Activated CD4-positive, alpha-beta T cell treated with anti-CD3 and anti-CD28 coated beads, Interleukin-2, amount 10 ng/mL, durations not matched to agents 7 days and 5 days (primary cell): Measurements from ENCODE around the gene FGD1. TPM values are rescaled to one million over a fixed set of nuclear protein-coding genes. Genes with fewer than 3 reads are reported as not detected.
"Not testable (repeated sequence)": the region's sequence is repeated elsewhere in the genome, so short reads cannot be mapped to it uniquely, and the experiment has no call there.

Experiments used
- CTCF ChIA-PET: fragments of 350-600 bp; sonication (Branson Sonifier 250); formaldehyde crosslinking; loops from one replicate; lab custom pipeline; 2021; ENCODE audit warnings: antibody characterized with exemption; lab: Charles Lee
- POLR2A ChIA-PET: fragments of 350-600 bp; sonication (Branson Sonifier 250); formaldehyde crosslinking; loops from one replicate; lab custom pipeline; 2021; ENCODE audit warnings: antibody characterized with exemption; lab: Charles Lee
- DNase-seq: peaks from one replicate; pipeline ENCODE4 v3.0.0-alpha.2; 2020
- H3K27ac Mint-ChIP-seq: one replicate; pipeline ENCODE4 v1.8.0; 2021; ENCODE audit warnings: mild to moderate bottlenecking, moderate library complexity, mixed read lengths
- H3K27me3 Mint-ChIP-seq: one replicate; pipeline ENCODE4 v1.8.0; 2021; ENCODE audit warnings: mixed read lengths
- H3K36me3 Mint-ChIP-seq: one replicate; pipeline ENCODE4 v1.8.0; 2021; ENCODE audit warnings: low read depth, mixed read lengths
- H3K4me1 Mint-ChIP-seq: one replicate; pipeline ENCODE4 v1.8.0; 2021; ENCODE audit warnings: mixed read lengths
- H3K4me3 Mint-ChIP-seq: one replicate; pipeline ENCODE4 v1.8.0; 2021; ENCODE audit warnings: mild to moderate bottlenecking, moderate library complexity, mixed read lengths
- H3K9me3 Mint-ChIP-seq: one replicate; pipeline ENCODE4 v1.8.0; 2021; ENCODE audit warnings: mixed read lengths
- total RNA-seq, 2 experiments: library from RNA; stranded (reverse); gene quantifications; one replicate each; pipeline ENCODE4 v1.2.3, GENCODE V29; 2021

Gene FGD1
- total RNA-seq, result under 1 TPM; 0.05 to 0.06 TPM

DNA sequence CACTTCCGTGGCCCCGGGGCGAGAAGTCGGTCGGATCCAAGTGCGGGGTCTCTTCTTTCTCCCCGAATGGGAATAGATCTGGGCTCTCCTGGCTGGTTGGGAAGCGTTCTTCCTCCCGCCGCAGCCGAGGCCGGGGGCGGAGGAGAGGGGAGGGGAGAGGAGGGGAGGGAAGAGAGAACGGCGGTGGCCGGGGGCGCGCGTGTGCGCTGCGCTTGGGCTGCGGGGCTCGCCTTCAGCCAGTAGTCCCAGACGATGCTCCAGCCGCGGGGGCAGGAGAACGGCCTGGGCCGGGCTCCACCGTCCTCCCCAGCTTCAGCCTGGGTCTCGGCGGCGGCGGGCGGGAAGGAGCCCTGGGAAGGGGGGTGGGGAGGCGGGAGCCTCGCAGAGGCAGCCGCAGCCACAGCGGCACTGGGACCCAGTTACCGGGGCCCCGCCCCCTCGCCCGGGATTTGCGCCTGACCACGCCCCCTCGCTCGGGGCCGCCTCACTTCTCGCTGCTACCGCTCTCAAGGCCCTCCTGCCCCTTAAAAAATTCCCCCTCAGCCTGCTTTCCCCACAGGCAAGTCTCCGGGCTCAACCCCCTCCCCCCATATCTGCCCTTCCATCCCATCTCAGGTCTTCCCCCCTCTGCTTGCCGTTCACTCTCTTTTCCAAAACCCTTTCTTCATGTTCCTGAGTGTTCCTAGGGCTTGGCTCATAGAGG lies at the start of gene FGD1:
Gene FGD1, minus strand, starts transcription at position 421 of the 703 bp plus-strand sequence. CDS start 802 bp downstream, outside the sequence.
- H3K36me3 Mint-ChIP-seq, result peaks cover 3% of the 10 kb centered on the region
- H3K4me1 Mint-ChIP-seq, result peaks cover 6% of the 10 kb centered on the region
- ChIA-PET POLR2A (no interaction called here), CTCF (no interaction called here)
- peak; percentile 8 for DNase-seq
- peaks cover 35% of the 10 kb centered on the region for H3K27me3 Mint-ChIP-seq
- no peak within 1 kb of the TSS for H3K27ac Mint-ChIP-seq
- H3K9me3 Mint-ChIP-seq, result no peaks in the 10 kb centered on the region
- H3K4me3 Mint-ChIP-seq, result peak within 1 kb of the TSS; percentile 51

DNA sequence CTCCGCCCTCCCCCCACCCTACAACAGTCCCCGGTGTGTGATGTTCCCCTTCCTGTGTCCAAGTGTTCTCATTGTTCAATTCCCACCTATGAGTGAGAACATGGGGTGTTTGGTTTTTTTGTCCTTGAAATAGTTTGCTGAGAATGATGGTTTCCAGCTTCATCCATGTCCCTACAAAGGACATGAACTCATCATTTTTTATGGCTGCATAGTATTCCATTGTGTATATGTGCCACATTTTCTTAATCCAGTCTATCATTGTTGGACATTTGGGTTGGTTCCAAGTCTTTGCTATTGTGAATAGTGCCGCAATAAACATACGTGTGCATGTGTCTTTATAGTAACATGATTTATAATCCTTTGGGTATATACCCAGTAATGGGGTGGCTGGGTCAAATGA lies 46.2 kb upstream of the FGD1 start:
- H3K4me3 Mint-ChIP-seq, DNase-seq, H3K27ac Mint-ChIP-seq, H3K4me1 Mint-ChIP-seq, H3K9me3 Mint-ChIP-seq, POLR2A ChIA-PET, H3K27me3 Mint-ChIP-seq: not testable (repeated sequence)
- CTCF ChIA-PET, result interaction anchor here (1.6 kb wide), 1 partner anchor 13 kb away, joined by 4 read pairs; the partner anchor contains the start of gene GNL3L
- peaks cover 34% of the 10 kb centered on the region for H3K36me3 Mint-ChIP-seq

DNA sequence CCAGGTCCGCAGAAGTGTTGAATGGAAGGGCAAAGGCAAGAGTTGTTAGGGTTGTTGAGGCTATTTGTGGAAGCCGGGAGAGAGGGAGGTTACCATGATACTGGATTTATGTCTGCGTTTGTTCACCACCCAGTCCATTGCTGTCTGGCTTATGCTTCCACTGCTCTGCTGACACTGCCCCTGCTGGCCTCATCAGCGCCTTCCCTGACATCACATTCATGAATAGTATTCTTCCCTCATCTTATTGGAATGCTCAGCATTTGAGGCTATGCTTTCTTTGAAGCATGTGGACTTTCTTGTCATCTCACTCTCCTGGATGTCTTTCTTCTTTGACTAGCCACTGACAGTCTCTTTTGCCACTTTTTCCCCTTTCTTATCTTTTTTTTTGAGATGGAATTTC lies 44.3 kb upstream of the FGD1 start:
- no peak for DNase-seq
- POLR2A ChIA-PET, result no interaction called here
- CTCF ChIA-PET, result no interaction called here
- no peak overlapping the region for H3K4me3 Mint-ChIP-seq
- no peak overlapping the region for H3K27ac Mint-ChIP-seq
- H3K27me3 Mint-ChIP-seq, result no peaks in the 10 kb centered on the region
- peaks cover 1% of the 10 kb centered on the region for H3K4me1 Mint-ChIP-seq
- peaks cover 37% of the 10 kb centered on the region for H3K36me3 Mint-ChIP-seq
- H3K9me3 Mint-ChIP-seq, result no peaks in the 10 kb centered on the region

DNA sequence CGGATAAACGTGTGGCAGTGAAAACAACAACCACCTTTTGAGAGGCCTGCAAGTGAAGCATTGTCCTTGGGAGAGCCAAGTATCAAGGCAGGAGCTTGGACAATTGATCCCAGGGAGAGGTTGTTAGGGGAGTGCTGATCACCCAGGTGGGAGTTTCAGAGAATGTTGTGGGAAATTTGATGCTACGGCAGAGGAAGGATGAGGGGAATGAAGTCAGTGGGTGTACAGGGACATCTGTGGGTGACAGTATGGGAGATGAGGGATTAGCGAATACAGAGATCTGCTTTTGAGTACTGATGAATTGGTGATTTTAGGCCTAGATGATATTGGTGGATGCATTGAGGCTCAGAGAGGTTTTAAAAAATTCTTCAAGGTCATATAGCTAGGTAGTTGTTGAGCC lies 38.2 kb upstream of the FGD1 start:
- H3K36me3 Mint-ChIP-seq, result peaks cover 40% of the 10 kb centered on the region
- H3K27me3 Mint-ChIP-seq, result no peaks in the 10 kb centered on the region
- ChIA-PET CTCF (interaction anchor here (0.5 kb wide), 1 partner anchor 91 kb away, joined by 4 read pairs; no protein-coding TSS in a partner anchor), POLR2A (no interaction called here)
- no peaks in the 10 kb centered on the region for H3K9me3 Mint-ChIP-seq
- no peak for DNase-seq
- peak overlapping the region; percentile 22 for H3K27ac Mint-ChIP-seq
- peaks cover 33% of the 10 kb centered on the region for H3K4me1 Mint-ChIP-seq
- H3K4me3 Mint-ChIP-seq, result no peak overlapping the region

DNA sequence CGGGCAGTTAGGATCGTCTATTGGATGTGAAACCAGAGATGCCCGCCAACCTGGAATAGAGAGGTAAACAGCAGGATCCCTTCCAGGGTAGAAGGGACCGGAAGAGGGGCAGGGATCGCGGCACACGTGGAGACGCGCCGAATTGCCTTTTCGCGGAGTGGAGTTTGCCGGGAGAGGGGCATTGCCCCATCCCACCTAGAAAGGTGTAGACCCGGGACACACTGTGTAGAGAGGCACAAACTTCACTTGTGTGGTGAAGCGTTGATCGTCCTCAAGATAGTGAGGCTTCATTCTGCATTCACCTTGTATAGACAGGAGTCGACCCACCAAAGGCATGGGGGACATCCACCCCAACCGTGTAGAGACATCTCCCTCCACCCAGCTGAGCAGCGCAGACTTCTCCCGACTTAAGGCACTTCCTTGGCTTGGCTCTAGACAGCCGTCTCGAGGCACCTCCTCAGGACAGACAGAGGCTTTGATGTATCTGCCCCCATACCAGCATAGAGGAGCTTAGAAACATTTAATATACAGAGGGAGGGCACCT lies 34.4 kb upstream of the FGD1 start:
- Mint-ChIP-seq H3K4me3 (peak overlapping the region; percentile 93), H3K27ac (peak overlapping the region; percentile 97), H3K9me3 (peaks cover 11% of the 10 kb centered on the region), H3K36me3 (peaks cover 39% of the 10 kb centered on the region), H3K27me3 (no peaks in the 10 kb centered on the region), H3K4me1 (peaks cover 36% of the 10 kb centered on the region)
- ChIA-PET CTCF (interaction anchor here (1.6 kb wide), 1 partner anchor 11 kb away, joined by 4 read pairs; no protein-coding TSS in a partner anchor), POLR2A (no interaction called here)
- DNase-seq, result peak; percentile 8

DNA sequence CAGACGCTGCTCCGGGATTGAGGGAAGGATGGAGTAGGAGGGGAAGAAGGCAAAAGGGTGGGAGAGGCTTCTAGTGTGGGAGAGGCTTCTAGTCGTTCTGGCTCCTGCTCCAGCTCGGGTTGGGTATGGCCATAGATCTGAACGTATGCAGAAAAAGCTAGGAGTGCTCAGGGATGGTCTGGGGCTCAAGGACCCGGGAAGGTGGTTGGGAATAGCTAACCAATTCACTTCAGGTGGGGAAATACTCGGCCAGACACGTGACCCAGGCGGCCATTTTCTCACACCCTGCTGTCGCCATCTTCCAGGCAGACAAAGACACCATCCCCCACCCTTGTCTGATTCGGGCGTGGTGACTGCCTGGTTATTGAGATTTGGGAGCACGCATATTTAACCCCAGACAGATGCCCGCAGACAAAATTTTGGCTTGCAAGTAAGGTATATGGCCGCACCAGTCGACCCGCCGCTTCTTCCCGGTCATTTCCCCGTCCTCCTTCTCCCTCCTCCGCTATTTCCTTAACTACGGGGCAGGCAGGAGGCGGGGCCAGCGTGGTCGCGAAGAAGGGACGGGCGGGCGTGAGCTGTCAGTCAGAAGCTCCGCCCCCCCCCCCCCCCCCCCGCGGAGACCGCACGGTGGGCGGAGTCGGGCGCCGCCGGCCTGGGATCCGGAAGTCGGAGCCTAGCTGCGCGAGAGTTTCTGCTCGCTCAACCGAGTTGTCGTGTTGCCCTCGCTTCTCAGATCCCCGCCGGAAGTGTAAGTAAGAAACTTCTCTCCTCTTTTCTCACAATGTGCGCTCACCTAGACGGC lies 33.7 kb upstream of the FGD1 start, which contains the start of gene GNL3L:
Gene GNL3L, plus strand, starts transcription at position 668 of the 805 bp plus-strand sequence. CDS start 2,348 bp downstream, outside the sequence.
- Mint-ChIP-seq H3K27ac (peak within 1 kb of the TSS; percentile 97), H3K4me3 (peak within 1 kb of the TSS; percentile 93)
- CTCF ChIA-PET, result interaction anchor here (1.6 kb wide), 1 partner anchor 12 kb away, joined by 4 read pairs; no protein-coding TSS in a partner anchor

DNA sequence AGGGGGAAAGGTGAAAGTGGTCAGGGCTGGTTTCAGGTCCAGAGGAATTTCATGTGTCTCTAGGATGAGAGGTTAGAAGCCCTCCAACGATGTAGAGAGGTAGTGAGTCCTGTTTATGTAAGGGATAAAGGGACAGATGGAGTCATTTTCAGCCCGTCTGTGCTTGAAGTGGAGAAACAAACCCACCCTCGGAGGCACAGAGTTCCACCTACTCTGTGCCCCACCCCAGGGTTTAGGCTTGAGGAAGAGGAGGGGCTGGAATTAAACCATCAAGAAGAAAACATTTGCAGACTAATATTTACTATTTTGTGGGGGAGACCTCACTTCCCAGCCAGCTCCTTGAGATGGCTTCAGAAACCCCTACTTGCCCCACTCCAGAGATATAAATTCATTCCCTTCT lies 33.1 kb upstream of the FGD1 start:
- H3K4me3 Mint-ChIP-seq, result peak overlapping the region; percentile 93
- no peak for DNase-seq
- ChIA-PET CTCF (interaction anchor here (1.6 kb wide), 1 partner anchor 12 kb away, joined by 4 read pairs; no protein-coding TSS in a partner anchor), POLR2A (no interaction called here)
- H3K4me1 Mint-ChIP-seq, result peaks cover 28% of the 10 kb centered on the region
- H3K27me3 Mint-ChIP-seq, result no peaks in the 10 kb centered on the region
- peaks cover 11% of the 10 kb centered on the region for H3K9me3 Mint-ChIP-seq
- H3K27ac Mint-ChIP-seq, result peak overlapping the region; percentile 97
- peaks cover 32% of the 10 kb centered on the region for H3K36me3 Mint-ChIP-seq

More for the DNA sequence above, 33.7 kb upstream of the FGD1 start, which contains the start of gene GNL3L:
- POLR2A ChIA-PET, result no interaction called here
- H3K4me1 Mint-ChIP-seq, result peaks cover 34% of the 10 kb centered on the region
- peak; percentile 81 for DNase-seq
- peaks cover 38% of the 10 kb centered on the region for H3K36me3 Mint-ChIP-seq
- peaks cover 11% of the 10 kb centered on the region for H3K9me3 Mint-ChIP-seq
- H3K27me3 Mint-ChIP-seq, result no peaks in the 10 kb centered on the region

DNA sequence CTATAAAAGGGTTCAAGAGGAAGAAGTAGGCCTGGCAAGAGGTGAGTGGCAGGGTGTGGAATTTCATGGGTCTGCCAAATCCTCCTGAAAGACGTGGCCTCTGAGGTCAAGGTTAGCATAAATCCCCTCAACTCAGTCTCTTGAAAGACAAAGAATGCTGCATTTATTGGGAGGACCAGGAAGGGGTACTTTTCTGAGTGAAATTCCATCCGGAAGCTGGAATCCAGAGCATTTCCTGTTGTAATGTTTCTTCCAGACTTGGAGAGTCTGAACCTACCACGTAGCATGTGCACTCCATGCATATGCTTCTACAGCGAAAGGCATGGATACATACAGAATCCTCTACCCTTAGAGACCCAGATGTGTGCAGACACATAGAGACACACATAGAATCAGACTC lies 13.4 kb upstream of the FGD1 start:
- H3K9me3 Mint-ChIP-seq, result no peaks in the 10 kb centered on the region
- CTCF ChIA-PET, result no interaction called here
- no peak for DNase-seq
- H3K27ac Mint-ChIP-seq, result no peak overlapping the region
- H3K4me1 Mint-ChIP-seq, result no peaks in the 10 kb centered on the region
- no peaks in the 10 kb centered on the region for H3K36me3 Mint-ChIP-seq
- peaks cover 6% of the 10 kb centered on the region for H3K27me3 Mint-ChIP-seq
- no peak overlapping the region for H3K4me3 Mint-ChIP-seq
- POLR2A ChIA-PET, result no interaction called here

DNA sequence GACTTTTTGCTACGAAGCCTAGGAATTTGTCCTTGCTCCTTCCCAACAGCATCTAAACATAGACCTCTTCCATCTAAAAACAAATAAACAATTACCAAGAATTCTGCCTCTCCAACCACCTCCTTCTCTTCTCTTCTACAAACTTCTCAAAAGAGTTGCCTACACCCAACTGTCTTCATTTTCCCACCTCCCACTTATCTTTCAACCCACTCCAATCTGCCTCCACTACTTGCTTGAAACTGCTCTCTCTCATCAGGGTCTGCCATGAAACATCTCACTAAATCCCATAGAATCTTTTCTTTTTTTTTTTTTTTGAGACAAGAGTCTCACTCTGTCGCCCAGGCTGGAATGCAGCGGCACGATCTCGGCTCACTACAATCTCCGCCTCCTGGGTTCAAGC lies 902 bp upstream of the FGD1 start:
- H3K36me3 Mint-ChIP-seq, result peaks cover 3% of the 10 kb centered on the region
- no peaks in the 10 kb centered on the region for H3K9me3 Mint-ChIP-seq
- peaks cover 35% of the 10 kb centered on the region for H3K27me3 Mint-ChIP-seq
- CTCF ChIA-PET, result no interaction called here
- peak overlapping the region; percentile 44 for H3K4me3 Mint-ChIP-seq
- peaks cover 6% of the 10 kb centered on the region for H3K4me1 Mint-ChIP-seq
- DNase-seq, result no peak
- H3K27ac Mint-ChIP-seq, result no peak overlapping the region
- POLR2A ChIA-PET, result no interaction called here

DNA sequence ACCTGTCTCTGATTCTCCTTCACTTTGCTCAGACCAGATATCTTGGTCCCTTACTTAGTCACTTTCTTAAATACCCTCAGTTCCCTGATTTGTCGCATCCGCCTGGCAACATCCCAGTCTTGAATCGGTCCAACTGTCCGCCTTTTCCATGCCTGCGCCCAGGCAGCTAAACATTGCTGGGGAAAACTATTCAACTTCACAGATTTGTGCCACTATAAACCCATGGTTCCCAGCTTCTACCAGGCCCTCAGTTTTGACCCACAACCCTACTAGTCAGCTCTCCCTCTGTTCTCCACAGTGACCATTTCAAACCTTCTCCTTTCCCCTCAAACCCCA lies 451 bp upstream of the FGD1 start:
- Mint-ChIP-seq H3K27me3 (peaks cover 35% of the 10 kb centered on the region), H3K9me3 (no peaks in the 10 kb centered on the region), H3K4me3 (peak overlapping the region; percentile 44), H3K36me3 (peaks cover 3% of the 10 kb centered on the region), H3K4me1 (peaks cover 6% of the 10 kb centered on the region), H3K27ac (no peak overlapping the region)
- no peak for DNase-seq
- ChIA-PET CTCF (no interaction called here), POLR2A (no interaction called here)

DNA sequence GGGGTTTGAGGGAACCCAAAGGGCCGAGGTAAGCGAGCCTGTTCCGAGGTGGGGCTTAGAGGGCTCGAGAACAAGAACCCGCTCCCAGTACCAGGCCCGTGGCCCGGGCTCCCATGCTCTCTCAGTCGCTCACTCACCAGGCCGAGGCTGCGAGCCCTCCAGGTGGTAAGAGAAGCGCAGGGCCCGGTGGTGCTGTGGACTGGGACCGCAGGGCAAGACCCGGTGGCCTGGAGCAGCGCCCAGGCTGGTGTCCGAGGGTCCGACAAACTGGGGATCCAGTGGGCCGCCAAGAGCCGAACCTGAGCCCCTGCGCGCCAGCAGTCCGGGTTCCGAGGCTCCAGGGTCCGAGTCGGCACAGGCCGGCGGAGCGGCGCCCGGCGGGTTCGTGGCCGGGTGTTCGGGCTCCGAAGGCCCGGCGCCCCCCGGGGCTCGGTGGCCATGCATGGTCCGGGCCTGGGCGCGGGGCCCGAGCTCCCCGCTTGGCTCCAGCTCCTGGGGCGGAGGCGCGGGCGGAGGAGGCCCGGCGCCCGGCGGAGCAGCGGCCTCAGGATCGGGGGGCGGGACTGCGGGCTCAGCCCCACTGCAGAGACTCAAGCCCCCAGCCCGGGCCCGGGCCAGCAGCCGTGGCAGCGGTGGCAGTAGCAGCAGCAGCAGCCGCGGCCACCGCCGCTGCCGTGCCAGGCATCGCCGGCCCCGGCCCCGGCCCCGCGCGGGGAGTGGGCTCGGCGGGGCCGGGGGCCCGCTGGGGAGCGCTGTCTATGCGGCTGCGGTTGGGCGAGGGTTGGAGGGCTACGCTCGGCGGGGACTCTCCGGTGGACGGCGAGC lies 833 bp downstream of the FGD1 start:
- H3K9me3 Mint-ChIP-seq, result no peaks in the 10 kb centered on the region
- H3K36me3 Mint-ChIP-seq, result peaks cover 3% of the 10 kb centered on the region
- no peak overlapping the region for H3K27ac Mint-ChIP-seq
- POLR2A ChIA-PET, result no interaction called here
- peaks cover 32% of the 10 kb centered on the region for H3K27me3 Mint-ChIP-seq
- no peak for DNase-seq
- CTCF ChIA-PET, result no interaction called here
- H3K4me1 Mint-ChIP-seq, result peaks cover 6% of the 10 kb centered on the region
- H3K4me3 Mint-ChIP-seq, result peak overlapping the region; percentile 51
